Hepatocyte (in vitro differentiated cells): ENCODE data around the gene ST14. TPM values are rescaled to one million over a fixed set of nuclear protein-coding genes. Genes with fewer than 3 reads are reported as not detected.

Experiments used
- DNase-seq: peaks from one replicate; pipeline ENCODE4 v3.0.0-alpha.2; 2016; ENCODE audit warnings: low spot score
- H2AFZ ChIP-seq: fragments of 200-600 bp; sonication (generic); 2 replicates; pipeline ENCODE4 v1.6.0; 2016; ENCODE audit warnings: antibody characterized with exemption, mild to moderate bottlenecking
- H3K27ac ChIP-seq: fragments of 200-600 bp; sonication (generic); 2 replicates; pipeline ENCODE4 v1.5.1; 2016; ENCODE audit warnings: mild to moderate bottlenecking
- H3K27me3 ChIP-seq: fragments of 200-600 bp; sonication (generic); 2 replicates; pipeline ENCODE4 v1.6.1; 2016
- H3K36me3 ChIP-seq: fragments of 200-600 bp; sonication (generic); replicated peaks from 2 replicates; pipeline ENCODE4 v1.5.1; 2016; ENCODE audit warnings: low read depth; ENCODE audit not compliant: insufficient read depth
- H3K4me1 ChIP-seq: fragments of 200-600 bp; sonication (generic); 2 replicates; pipeline ENCODE4 v1.5.1; 2016; ENCODE audit warnings: mild to moderate bottlenecking, moderate library complexity; ENCODE audit not compliant: insufficient read depth
- H3K4me2 ChIP-seq: fragments of 200-600 bp; sonication (generic); 2 replicates; pipeline ENCODE4 v1.6.0; 2016
- H3K4me3 ChIP-seq: fragments of 200-600 bp; sonication (generic); 2 replicates; pipeline ENCODE4 v1.5.1; 2016; ENCODE audit warnings: mild to moderate bottlenecking
- H3K79me2 ChIP-seq: fragments of 200-600 bp; sonication (generic); 2 replicates; pipeline ENCODE4 v1.6.0; 2017; ENCODE audit warnings: mild to moderate bottlenecking
- H3K9me2 ChIP-seq: fragments of 200-600 bp; sonication (generic); replicated peaks from 2 replicates; pipeline ENCODE4 v1.6.0; 2017; ENCODE audit warnings: mild to moderate bottlenecking; ENCODE audit not compliant: insufficient read depth
- H3K9me3 ChIP-seq: fragments of 200-600 bp; sonication (generic); 2 replicates; pipeline ENCODE4 v1.5.1; 2016; ENCODE audit warnings: low read depth, mild to moderate bottlenecking
- H4K20me1 ChIP-seq: fragments of 200-600 bp; sonication (generic); 2 replicates; pipeline ENCODE4 v1.6.0; 2016; ENCODE audit warnings: mild to moderate bottlenecking; ENCODE audit not compliant: insufficient read depth, poor library complexity, severe bottlenecking
- EZH2 ChIP-seq: fragments of 200-600 bp; sonication (generic); IDR thresholded peaks from 2 replicates; pipeline ENCODE4 v1.6.1; 2016; ENCODE audit warnings: antibody characterized with exemption, mild to moderate bottlenecking, borderline replicate concordance
- EZH2phosphoT487 ChIP-seq: fragments of 200-600 bp; sonication (generic); IDR thresholded peaks from one replicate; pipeline ENCODE4 v1.6.1; 2018; ENCODE audit warnings: antibody characterized with exemption, mild to moderate bottlenecking, low read depth, moderate library complexity; ENCODE audit not compliant: unreplicated experiment, severe bottlenecking
- WGBS: methylation state at CpG from one replicate; pipeline ENCODE4 v1.1.6; 2016; ENCODE audit warnings: low lambda C conversion rate; ENCODE audit errors: missing lambda C conversion rate; 5-methylcytosine and 5-hydroxymethylcytosine counted together
- polyA plus RNA-seq: library from polyadenylated mRNA; unstranded; fragments of >200 nt; fragmentation: Nextera tagmentation; extraction: Ambion mirVana; gene quantifications from 2 replicates; pipeline ENCODE4 v1.2.1, GENCODE V29; 2016
- total RNA-seq: library from RNA; depleted of rRNA; stranded (reverse); fragments of >200 nt; gene quantifications from 2 replicates; pipeline ENCODE4 v1.2.3, GENCODE V29; 2014
- TF ChIP-seq, protein P1 (sequence below): fragments of 200-600 bp; sonication (generic); IDR thresholded peaks from 2 replicates; pipeline ENCODE4 v1.5.1; 2016; ENCODE audit warnings: antibody characterized with exemption, mild to moderate bottlenecking; ENCODE audit not compliant: poor library complexity

The ST14 gene
- total and polyA plus RNA-seq, 2 experiments from 2014 or later = 85.2 to 93.3 TPM

GRCh38 chr11:130144141-130144540 lies 15.4 kb upstream of the ST14 start:
- Histone ChIP-seq H3K27ac (peak overlapping the region; percentile 95), H3K9me2 (no peaks in the 10 kb centered on the region), H3K36me3 (no peaks in the 10 kb centered on the region), H3K9me3 (no peaks in the 10 kb centered on the region), H3K4me1 (peaks cover 41% of the 10 kb centered on the region), H4K20me1 (no peaks in the 10 kb centered on the region), H3K4me3 (no peak overlapping the region), H3K27me3 (no peaks in the 10 kb centered on the region), H3K79me2 (no peaks in the 10 kb centered on the region), H2AFZ (no peak overlapping the region), H3K4me2 (peak overlapping the region; percentile 61)
- peak; percentile 59 for DNase-seq
- WGBS = 36% methylated on average over 10 of the region's 10 CpGs
- TF ChIP-seq, protein P1, sequence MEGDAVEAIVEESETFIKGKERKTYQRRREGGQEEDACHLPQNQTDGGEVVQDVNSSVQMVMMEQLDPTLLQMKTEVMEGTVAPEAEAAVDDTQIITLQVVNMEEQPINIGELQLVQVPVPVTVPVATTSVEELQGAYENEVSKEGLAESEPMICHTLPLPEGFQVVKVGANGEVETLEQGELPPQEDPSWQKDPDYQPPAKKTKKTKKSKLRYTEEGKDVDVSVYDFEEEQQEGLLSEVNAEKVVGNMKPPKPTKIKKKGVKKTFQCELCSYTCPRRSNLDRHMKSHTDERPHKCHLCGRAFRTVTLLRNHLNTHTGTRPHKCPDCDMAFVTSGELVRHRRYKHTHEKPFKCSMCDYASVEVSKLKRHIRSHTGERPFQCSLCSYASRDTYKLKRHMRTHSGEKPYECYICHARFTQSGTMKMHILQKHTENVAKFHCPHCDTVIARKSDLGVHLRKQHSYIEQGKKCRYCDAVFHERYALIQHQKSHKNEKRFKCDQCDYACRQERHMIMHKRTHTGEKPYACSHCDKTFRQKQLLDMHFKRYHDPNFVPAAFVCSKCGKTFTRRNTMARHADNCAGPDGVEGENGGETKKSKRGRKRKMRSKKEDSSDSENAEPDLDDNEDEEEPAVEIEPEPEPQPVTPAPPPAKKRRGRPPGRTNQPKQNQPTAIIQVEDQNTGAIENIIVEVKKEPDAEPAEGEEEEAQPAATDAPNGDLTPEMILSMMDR = no peak
- TF ChIP-seq EZH2 (no peak), EZH2phosphoT487 (no peak)

DNA sequence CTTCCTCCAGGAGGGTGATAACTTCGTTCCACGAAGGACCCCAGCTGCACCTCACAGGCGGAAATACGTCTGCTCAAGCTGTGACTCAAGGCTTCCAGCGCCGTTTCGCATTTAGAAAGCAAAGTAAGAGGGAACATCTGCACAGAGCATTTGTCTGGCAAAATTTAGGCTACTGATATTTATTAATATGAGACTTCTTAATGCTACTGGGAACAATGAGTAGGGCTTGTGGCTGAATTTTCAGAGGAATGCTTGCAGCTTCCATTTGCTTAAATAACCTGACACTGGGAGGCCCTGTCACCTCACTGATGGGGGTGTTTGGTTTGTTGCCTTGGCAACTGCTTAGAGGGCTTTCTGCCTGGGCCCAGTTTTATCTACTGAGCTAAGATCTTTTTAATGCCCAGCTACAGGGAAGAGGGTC lies 14.7 kb upstream of the ST14 start:
- TF ChIP-seq EZH2phosphoT487 = no peak
- TF ChIP-seq, protein P1 = no peak
- TF ChIP-seq EZH2 = no peak
- no peaks in the 10 kb centered on the region for H3K27me3 ChIP-seq
- H3K36me3 ChIP-seq = no peaks in the 10 kb centered on the region
- no peaks in the 10 kb centered on the region for H3K9me3 ChIP-seq
- H3K79me2 ChIP-seq = no peaks in the 10 kb centered on the region
- WGBS = 70% methylated on average over 7 of the region's 7 CpGs
- H3K4me3 ChIP-seq = no peak overlapping the region
- H3K9me2 ChIP-seq = no peaks in the 10 kb centered on the region
- H3K4me1 ChIP-seq = peaks cover 41% of the 10 kb centered on the region
- H2AFZ ChIP-seq = no peak overlapping the region
- H3K27ac ChIP-seq = peak overlapping the region; percentile 95
- no peaks in the 10 kb centered on the region for H4K20me1 ChIP-seq
- peak overlapping the region; percentile 61 for H3K4me2 ChIP-seq
- DNase-seq = peak; percentile 61

- no peaks in the 10 kb centered on the region for H3K36me3 ChIP-seq
- peaks cover 41% of the 10 kb centered on the region for H3K4me1 ChIP-seq
- no peaks in the 10 kb centered on the region for H3K9me2 ChIP-seq
- no peak overlapping the region for H2AFZ ChIP-seq
- H3K27me3 ChIP-seq = no peaks in the 10 kb centered on the region
- H3K9me3 ChIP-seq = no peaks in the 10 kb centered on the region
- H3K79me2 ChIP-seq = no peaks in the 10 kb centered on the region
- peak; percentile 51 for DNase-seq
- 74% methylated on average over 3 of the region's 3 CpGs for WGBS
- peak overlapping the region; percentile 95 for H3K27ac ChIP-seq
- no peak overlapping the region for H3K4me2 ChIP-seq
- H4K20me1 ChIP-seq = no peaks in the 10 kb centered on the region
- no peak overlapping the region for H3K4me3 ChIP-seq
- no peak for TF ChIP-seq EZH2
Measured at GRCh38 chr11:130145311-130145812, 14.2 kb upstream of the ST14 start.

DNA sequence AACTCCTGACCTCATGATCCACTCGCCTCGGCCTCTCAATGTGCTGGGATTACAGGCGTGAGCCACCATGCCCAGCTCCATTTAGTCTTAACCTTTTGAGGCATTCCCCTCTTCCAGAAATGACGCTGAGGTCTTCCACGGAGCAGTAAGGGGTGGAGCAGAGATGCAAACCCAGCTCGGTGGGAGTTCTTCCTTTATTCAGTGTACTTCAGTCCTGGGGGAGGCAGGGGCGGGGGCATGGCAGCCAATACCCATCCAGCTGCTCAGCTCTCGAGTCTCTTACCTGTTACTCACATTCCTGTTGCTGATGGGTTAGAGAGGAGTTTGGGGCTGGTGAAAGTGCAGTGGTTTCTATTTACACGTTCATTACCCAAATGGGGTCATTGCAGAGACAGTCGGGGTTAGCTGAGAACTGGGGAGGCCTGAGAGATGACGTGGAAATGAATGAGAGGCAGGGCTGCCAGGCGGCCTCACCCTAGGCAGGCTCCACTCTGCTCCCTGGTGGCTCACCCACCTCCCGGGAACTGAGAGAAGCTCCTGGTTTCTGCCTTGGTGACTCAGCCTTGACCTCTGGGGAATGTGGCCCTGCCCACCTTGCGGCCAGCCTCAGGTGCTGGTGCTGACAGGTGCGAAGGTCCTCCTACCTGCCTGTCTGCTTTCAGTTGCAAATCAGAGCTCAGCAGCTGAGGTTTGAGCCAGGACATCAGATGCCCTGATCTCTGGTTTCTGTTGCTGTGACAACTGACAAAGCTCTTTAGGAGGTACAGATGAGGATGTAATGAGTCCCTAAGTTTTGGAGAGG lies 13.4 kb upstream of the ST14 start:
- WGBS = 59% methylated on average over 15 of the region's 15 CpGs
- H3K27ac ChIP-seq = peak overlapping the region; percentile 95

More for the DNA sequence above, 13.4 kb upstream of the ST14 start:
- Histone ChIP-seq H2AFZ (no peak overlapping the region), H3K4me1 (peaks cover 41% of the 10 kb centered on the region), H3K9me3 (no peaks in the 10 kb centered on the region), H3K27me3 (no peaks in the 10 kb centered on the region), H3K4me2 (no peak overlapping the region), H3K9me2 (no peaks in the 10 kb centered on the region), H3K36me3 (no peaks in the 10 kb centered on the region), H3K79me2 (no peaks in the 10 kb centered on the region), H3K4me3 (no peak overlapping the region), H4K20me1 (no peaks in the 10 kb centered on the region)
- TF ChIP-seq, protein P1 = peak; percentile 36
- no peak for TF ChIP-seq EZH2phosphoT487
- DNase-seq = peak; percentile 89
